NCI-H1436 treated with DMSO at 0.1 percent for 48 hours (cell line): Measurements from ENCODE around the gene C15orf61.

Source experiments
- DNase-seq: peaks from one replicate; lab custom pipeline; 2025; lab: John Stamatoyannopoulos, UW

C15orf61 gene

GRCh38 chr15:67512933-67513714 lies 7.8 kb upstream of the C15orf61 start:
- no peak for DNase-seq

- no peak for DNase-seq
These were observed 5.8 kb upstream of the C15orf61 start for GRCh38 chr15:67515090-67515489.

- no peak for DNase-seq
These were observed 5.4 kb upstream of the C15orf61 start for GRCh38 chr15:67515557-67515956.

GRCh38 chr15:67520321-67521028 lies 456 bp upstream of the C15orf61 start:
- no peak for DNase-seq

- DNase-seq: no peak
These were observed 1.0 kb downstream of the C15orf61 start for GRCh38 chr15:67521783-67522568.

GRCh38 chr15:67523330-67523729 lies 2.4 kb downstream of the C15orf61 start:
- no peak for DNase-seq

GRCh38 chr15:67524235-67524634 lies 3.3 kb downstream of the C15orf61 start:
- DNase-seq: no peak

- DNase-seq: no peak
These were observed 7.6 kb downstream of the C15orf61 start for GRCh38 chr15:67528513-67528912.

GRCh38 chr15:67531379-67531914 lies 10.5 kb downstream of the C15orf61 start:
- DNase-seq: no peak

- DNase-seq: no peak
These were observed 12.9 kb downstream of the C15orf61 start for GRCh38 chr15:67533873-67534272.

- no peak for DNase-seq
These were observed 13.4 kb downstream of the C15orf61 start for GRCh38 chr15:67534360-67534759.

- no peak for DNase-seq
These were observed 16.8 kb downstream of the C15orf61 start for GRCh38 chr15:67537771-67538170.

- DNase-seq: no peak
These were observed 21.8 kb downstream of the C15orf61 start, which contains the start of gene MAP2K5 for GRCh38 chr15:67542420-67543347. MAP2K5 (plus strand) TSS chr15:67542703; CDS start chr15:67543336, 633 bp downstream.

- no peak for DNase-seq
These were observed 22.4 kb downstream of the C15orf61 start for GRCh38 chr15:67543348-67543718.

- DNase-seq: no peak
These were observed 23.5 kb downstream of the C15orf61 start for GRCh38 chr15:67544475-67544874.

GRCh38 chr15:67545864-67546263 lies 24.9 kb downstream of the C15orf61 start:
- DNase-seq: no peak

- no peak for DNase-seq
These were observed 26.1 kb downstream of the C15orf61 start for GRCh38 chr15:67547064-67547463.

GRCh38 chr15:67547836-67548235 lies 26.9 kb downstream of the C15orf61 start:
- DNase-seq: no peak

- DNase-seq: no peak
These were observed 27.4 kb downstream of the C15orf61 start for GRCh38 chr15:67548236-67548852.

- no peak for DNase-seq
These were observed 28.1 kb downstream of the C15orf61 start for GRCh38 chr15:67548862-67549651.
